ENCODE results near the gene RRP12.
A peak's percentile ranks its signal among the peaks of the same experiment; 100 is the strongest.

Gene RRP12

DNA sequence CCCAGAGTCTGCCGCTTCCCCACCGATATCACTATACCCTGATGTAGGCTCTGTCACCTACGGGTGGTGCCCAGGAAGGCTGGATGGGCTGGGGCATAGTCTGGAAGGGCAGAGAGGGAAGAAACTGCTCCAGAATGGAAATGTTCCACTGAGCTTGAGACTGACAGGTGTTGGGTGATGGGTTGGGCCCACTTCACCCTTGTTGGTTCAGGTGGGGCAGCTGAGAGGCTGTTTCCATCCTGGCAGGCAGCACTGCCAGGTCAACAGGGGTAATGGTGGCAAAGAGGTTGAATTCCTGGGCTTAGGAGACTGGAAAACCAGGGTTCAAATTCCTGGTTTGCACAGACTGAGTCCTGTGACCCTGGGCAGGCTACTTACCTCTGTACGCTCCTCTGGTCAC lies 38.1 kb downstream of the RRP12 start:
- H3K27ac ChIP-seq (replicated peaks), result peak overlapping the region; percentile 45; the same call in 1 of the 2 replicates

GRCh38 chr10:97362310-97363033 lies 38.7 kb downstream of the RRP12 start:
- no peak for TF ChIP-seq SPI1 (IDR thresholded peaks at IDR 0.05; ENCODE audit: borderline replicate concordance, low read depth)
- no peak for TF ChIP-seq POLR2AphosphoS5 (IDR thresholded peaks at IDR 0.05; ENCODE audit: low read depth)
- no peak for TF ChIP-seq GABPA (IDR thresholded peaks at IDR 0.05; ENCODE audit: low read depth)
- TF ChIP-seq, protein P1, sequence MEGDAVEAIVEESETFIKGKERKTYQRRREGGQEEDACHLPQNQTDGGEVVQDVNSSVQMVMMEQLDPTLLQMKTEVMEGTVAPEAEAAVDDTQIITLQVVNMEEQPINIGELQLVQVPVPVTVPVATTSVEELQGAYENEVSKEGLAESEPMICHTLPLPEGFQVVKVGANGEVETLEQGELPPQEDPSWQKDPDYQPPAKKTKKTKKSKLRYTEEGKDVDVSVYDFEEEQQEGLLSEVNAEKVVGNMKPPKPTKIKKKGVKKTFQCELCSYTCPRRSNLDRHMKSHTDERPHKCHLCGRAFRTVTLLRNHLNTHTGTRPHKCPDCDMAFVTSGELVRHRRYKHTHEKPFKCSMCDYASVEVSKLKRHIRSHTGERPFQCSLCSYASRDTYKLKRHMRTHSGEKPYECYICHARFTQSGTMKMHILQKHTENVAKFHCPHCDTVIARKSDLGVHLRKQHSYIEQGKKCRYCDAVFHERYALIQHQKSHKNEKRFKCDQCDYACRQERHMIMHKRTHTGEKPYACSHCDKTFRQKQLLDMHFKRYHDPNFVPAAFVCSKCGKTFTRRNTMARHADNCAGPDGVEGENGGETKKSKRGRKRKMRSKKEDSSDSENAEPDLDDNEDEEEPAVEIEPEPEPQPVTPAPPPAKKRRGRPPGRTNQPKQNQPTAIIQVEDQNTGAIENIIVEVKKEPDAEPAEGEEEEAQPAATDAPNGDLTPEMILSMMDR (IDR thresholded peaks at IDR 0.05; ENCODE audit: insufficient read depth, low read length), result no peak
- no peak for TF ChIP-seq REST (IDR thresholded peaks at IDR 0.05; ENCODE audit: insufficient replicate concordance, low read depth)
- DNase-seq (ENCODE audit: low read depth in 1 of 2, low spot score in 1 of 2), result no peak
- no peaks in the 10 kb centered on the region for H3K27me3 ChIP-seq (ENCODE audit: insufficient read depth, poor library complexity, severe bottlenecking)
- H3K4me3 ChIP-seq (replicated peaks; ENCODE audit: insufficient read depth, low read length), result no peak overlapping the region
- peak overlapping the region; percentile 45 for H3K27ac ChIP-seq (replicated peaks)

More for the DNA sequence above, 38.1 kb downstream of the RRP12 start:
- TF ChIP-seq POLR2AphosphoS5 (IDR thresholded peaks at IDR 0.05; ENCODE audit: low read depth) (no peak), GABPA (IDR thresholded peaks at IDR 0.05; ENCODE audit: low read depth) (no peak), REST (IDR thresholded peaks at IDR 0.05; ENCODE audit: insufficient replicate concordance, low read depth) (no peak), SPI1 (IDR thresholded peaks at IDR 0.05; ENCODE audit: borderline replicate concordance, low read depth) (no peak)
- TF ChIP-seq, protein P1 (IDR thresholded peaks at IDR 0.05; ENCODE audit: insufficient read depth, low read length), result no peak
- no peak for DNase-seq (ENCODE audit: low read depth in 1 of 2, low spot score in 1 of 2)
- no peak overlapping the region for H3K4me3 ChIP-seq (replicated peaks; ENCODE audit: insufficient read depth, low read length)
- no peaks in the 10 kb centered on the region for H3K27me3 ChIP-seq (ENCODE audit: insufficient read depth, poor library complexity, severe bottlenecking)

DNA sequence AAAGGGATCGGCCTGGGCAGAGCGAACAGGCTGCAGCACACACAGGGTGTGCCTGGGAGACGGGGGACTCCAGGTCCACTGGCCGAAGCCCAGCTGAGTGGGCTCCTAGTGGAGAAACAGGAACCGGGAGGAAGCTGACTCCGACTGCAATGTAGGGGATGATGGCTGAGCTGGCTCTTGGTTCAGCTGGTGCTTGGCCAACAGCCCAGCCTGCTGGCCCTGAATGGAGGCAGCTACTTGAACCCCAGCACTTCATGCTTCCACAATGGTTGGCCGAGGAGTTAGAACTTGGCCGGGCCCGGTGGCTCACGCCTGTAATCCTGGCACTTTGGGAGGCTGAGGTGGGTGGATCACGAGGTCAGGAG lies 39.6 kb downstream of the RRP12 start:
- Histone ChIP-seq H3K27me3 (ENCODE audit: insufficient read depth, poor library complexity, severe bottlenecking) (no peaks in the 10 kb centered on the region), H3K4me3 (replicated peaks; ENCODE audit: insufficient read depth, low read length) (no peak overlapping the region), H3K27ac (replicated peaks) (peak overlapping the region; percentile 24)
- TF ChIP-seq, protein P1 (IDR thresholded peaks at IDR 0.05; ENCODE audit: insufficient read depth, low read length), result no peak
- TF ChIP-seq REST (IDR thresholded peaks at IDR 0.05; ENCODE audit: insufficient replicate concordance, low read depth), result no peak
- no peak for DNase-seq (ENCODE audit: low read depth in 1 of 2, low spot score in 1 of 2)
